IMR-90 (cell line): ENCODE measurements around the gene PRM2. TPM values are rescaled to one million over a fixed set of nuclear protein-coding genes. Genes with fewer than 3 reads are reported as not detected.

Source experiments
- ATAC-seq: fragments of 200-7000 bp; cut with Tn5 transposase; 2 replicates; pipeline ENCODE4 v1.9.1; 2020; ENCODE audit warnings: low read depth, mild to moderate bottlenecking, moderate library complexity
- BruUV-seq: library from RNA; stranded (reverse); fragments of 400-500 nt; replicated peaks from 2 replicates; lab custom pipeline; 2021; lab: Mats Ljungman, UMichigan
- CTCF ChIA-PET: fragments of 300-600 bp; formaldehyde crosslinking; extraction: SDS; loops from one replicate; lab custom pipeline; 2021; ENCODE audit warnings: antibody characterized with exemption; lab: Yijun Ruan, JAX
- POLR2A ChIA-PET: fragments of 300-600 bp; sonication (Branson Sonifier 250); formaldehyde crosslinking; loops from one replicate; lab custom pipeline; 2022; ENCODE audit warnings: antibody characterized with exemption; ENCODE audit not compliant: unreplicated experiment; lab: Charles Lee
- DNase-seq: peaks from one replicate; pipeline ENCODE4 v3.0.0; 2013
- H2AFZ ChIP-seq: replicated peaks from 2 replicates; pipeline ENCODE3; 2013; ENCODE audit warnings: low read length, mild to moderate bottlenecking; ENCODE audit not compliant: poor library complexity
- H2AK5ac ChIP-seq: 2 replicates; pipeline ENCODE4 v1.6.1; 2013; ENCODE audit warnings: low read depth, low read length, inconsistent platforms
- H2AK9ac ChIP-seq: replicated peaks from 2 replicates; pipeline ENCODE3; 2013; ENCODE audit warnings: mild to moderate bottlenecking, low read depth, low read length, moderate library complexity; ENCODE audit not compliant: poor library complexity
- H2BK120ac ChIP-seq: 2 replicates; pipeline ENCODE4 v1.6.1; 2013; ENCODE audit warnings: low read depth, low read length, inconsistent platforms
- H2BK15ac ChIP-seq: 3 replicates; pipeline ENCODE4 v1.6.1; 2013; ENCODE audit warnings: low read depth, low read length, inconsistent platforms
- H2BK20ac ChIP-seq: 2 replicates; pipeline ENCODE4 v1.6.1; 2013; ENCODE audit warnings: low read depth, mild to moderate bottlenecking, inconsistent platforms, low read length, moderate library complexity
- H2BK5ac ChIP-seq: 2 replicates; pipeline ENCODE4 v1.6.1; 2013; ENCODE audit warnings: mild to moderate bottlenecking, low read depth, low read length, inconsistent platforms; ENCODE audit not compliant: poor library complexity, severe bottlenecking
- H3K14ac ChIP-seq: replicated peaks from 2 replicates; pipeline ENCODE4 v1.6.1; 2013; ENCODE audit warnings: low read depth, low read length, inconsistent platforms
- H3K18ac ChIP-seq: 2 replicates; pipeline ENCODE4 v1.6.1; 2013; ENCODE audit warnings: low read depth, low read length, control low read depth
- H3K23ac ChIP-seq: 2 replicates; pipeline ENCODE4 v1.6.1; 2013; ENCODE audit warnings: low read depth, low read length, inconsistent platforms
- H3K27ac ChIP-seq: 2 replicates; pipeline ENCODE4 v1.5.1; 2013; ENCODE audit warnings: mild to moderate bottlenecking, control low read depth, low read length; ENCODE audit not compliant: insufficient read depth
- H3K27me3 ChIP-seq: 2 replicates; pipeline ENCODE4 v1.6.1; 2013; ENCODE audit warnings: low read length; ENCODE audit not compliant: control insufficient read depth, insufficient read depth
- H3K36me3 ChIP-seq: 2 replicates; pipeline ENCODE4 v1.6.1; 2013; ENCODE audit warnings: low read length, mixed read lengths; ENCODE audit not compliant: control insufficient read depth, insufficient read depth
- H3K4ac ChIP-seq: 2 replicates; pipeline ENCODE4 v1.6.1; 2013; ENCODE audit warnings: low read depth, low read length, inconsistent platforms
- H3K4me1 ChIP-seq: 2 replicates; pipeline ENCODE4 v1.6.1; 2013; ENCODE audit warnings: low read length, mixed read lengths; ENCODE audit not compliant: control insufficient read depth, insufficient read depth
- H3K4me2 ChIP-seq: 2 replicates; pipeline ENCODE4 v1.6.1; 2013; ENCODE audit warnings: low read depth, mild to moderate bottlenecking, control low read depth, low read length, moderate library complexity
- H3K4me3 ChIP-seq: 2 replicates; pipeline ENCODE4 v1.5.1; 2013; ENCODE audit warnings: low read depth, mild to moderate bottlenecking, control low read depth, low read length, moderate library complexity; ENCODE audit not compliant: insufficient read depth
- H3K56ac ChIP-seq: 2 replicates; pipeline ENCODE4 v1.6.1; 2013; ENCODE audit warnings: low read length, inconsistent platforms; ENCODE audit not compliant: insufficient read depth; ENCODE audit errors: extremely low read depth
- H3K79me1 ChIP-seq, 2 experiments: 2 replicates each; pipeline ENCODE4 v1.6.1; 2013; ENCODE audit warnings: low read length in 2 of 2, inconsistent platforms in 1 of 2, low read depth in 1 of 2
- H3K9ac ChIP-seq: 2 replicates; pipeline ENCODE4 v1.6.1; 2013; ENCODE audit warnings: low read depth, low read length, control low read depth
- H3K9me1 ChIP-seq: 2 replicates; pipeline ENCODE4 v1.6.1; 2013; ENCODE audit warnings: low read length, inconsistent platforms; ENCODE audit not compliant: insufficient read depth
- H3K9me3 ChIP-seq: 2 replicates; pipeline ENCODE4 v1.6.1; 2013; ENCODE audit warnings: low read length; ENCODE audit not compliant: control insufficient read depth, insufficient read depth
- H4K20me1 ChIP-seq: 2 replicates; pipeline ENCODE4 v1.6.1; 2013; ENCODE audit warnings: low read length, inconsistent platforms; ENCODE audit not compliant: insufficient read depth
- H4K5ac ChIP-seq: 2 replicates; pipeline ENCODE4 v1.6.1; 2013; ENCODE audit warnings: mild to moderate bottlenecking, low read depth, low read length, control low read depth
- H4K8ac ChIP-seq, 2 experiments: 2 replicates each; pipeline ENCODE4 v1.6.1; 2013; ENCODE audit warnings: low read depth in 2 of 2, low read length in 2 of 2, control low read depth in 1 of 2, inconsistent platforms in 1 of 2
- H4K91ac ChIP-seq: 2 replicates; pipeline ENCODE4 v1.6.1; 2013; ENCODE audit warnings: low read depth, low read length, inconsistent platforms; ENCODE audit not compliant: insufficient read depth
- BHLHE40 ChIP-seq: fragments of 150-350 bp; IDR thresholded peaks from 2 replicates; pipeline ENCODE4 v1.6.1; 2016; ENCODE audit warnings: mild to moderate bottlenecking, low read depth, low read length
- CHD1 ChIP-seq: IDR thresholded peaks from 2 replicates; pipeline ENCODE4 v1.6.1; 2012; ENCODE audit warnings: low read depth, low read length, improper control_type of control experiment
- FOS ChIP-seq: fragments of 150-350 bp; IDR thresholded peaks from 2 replicates; pipeline ENCODE4 v1.6.1; 2016; ENCODE audit warnings: low read depth, low read length
- MAZ ChIP-seq: IDR thresholded peaks from 2 replicates; pipeline ENCODE4 v1.6.1; 2012; ENCODE audit warnings: low read depth, mild to moderate bottlenecking, low read length, improper control_type of control experiment, moderate library complexity, borderline replicate concordance
- NFE2L2 ChIP-seq: fragments of 150-350 bp; IDR thresholded peaks from 2 replicates; pipeline ENCODE4 v1.6.1; 2016; ENCODE audit warnings: low read depth, mild to moderate bottlenecking, low read length
- RAD21 ChIP-seq: IDR thresholded peaks from 2 replicates; pipeline ENCODE4 v1.6.1; 2012; ENCODE audit warnings: low read length, improper control_type of control experiment
- RCOR1 ChIP-seq: IDR thresholded peaks from 2 replicates; pipeline ENCODE4 v1.6.1; 2012; ENCODE audit warnings: mild to moderate bottlenecking, low read length, improper control_type of control experiment; ENCODE audit not compliant: insufficient replicate concordance
- RFX5 ChIP-seq: IDR thresholded peaks from 2 replicates; pipeline ENCODE4 v1.8.0; 2012; ENCODE audit warnings: low read depth, mild to moderate bottlenecking, low read length, moderate library complexity
- SMC3 ChIP-seq: fragments of 150-350 bp; IDR thresholded peaks from 2 replicates; pipeline ENCODE4 v1.6.1; 2016; ENCODE audit warnings: low read depth, mild to moderate bottlenecking, antibody characterized with exemption, low read length, moderate library complexity
- WGBS, 2 experiments: methylation state at CpG; one replicate each; pipeline versions ENCODE4 v1.1.5 to v1.1.7; 2013; ENCODE audit warnings: missing lambda C conversion rate in 2 of 2; ENCODE audit not compliant: insufficient read length in 1 of 2; ENCODE audit errors: extremely low coverage in 2 of 2; 5-methylcytosine and 5-hydroxymethylcytosine counted together
- dilution Hi-C: fragments of 300-500 bp; cut with HindIII; formaldehyde crosslinking; loops from one replicate; pipeline ENCODE4 v1.14.3; 2018; ENCODE audit warnings: low sequenced_read_pairs; ENCODE audit not compliant: unreplicated experiment
- in situ Hi-C: fragments of 300-500 bp; cut with MboI; formaldehyde crosslinking; loops from 3 replicates; pipeline ENCODE4 v1.14.3; 2019; ENCODE audit warnings: low sequenced_read_pairs, inconsistent platforms, mixed read lengths
- intact Hi-C: fragments of 100-400 bp; cut with micrococcal nuclease; formaldehyde crosslinking; loops from 2 replicates; pipeline ENCODE4 v1.10.0; 2022
- polyA plus RNA-seq, 3 experiments: library from polyadenylated mRNA; depleted of rRNA; stranded (reverse); fragments of >200 nt; gene quantifications; 2 replicates each; pipeline ENCODE4 v1.2.3, GENCODE V29; 2012; ENCODE audit warnings: low replicate concordance in 1 of 3
- total RNA-seq: library from RNA; depleted of rRNA; stranded (reverse); fragments of >200 nt; gene quantifications from 2 replicates; pipeline ENCODE4 v1.2.3, GENCODE V29; 2012
- TF ChIP-seq, protein P1 (sequence below): fragments of 150-350 bp; IDR thresholded peaks from 2 replicates; pipeline ENCODE4 v1.6.1; 2016; ENCODE audit warnings: low read depth, mild to moderate bottlenecking, low read length, moderate library complexity, borderline replicate concordance
- TF ChIP-seq, protein P2 (sequence below): conservative IDR thresholded peaks from 2 replicates; pipeline ENCODE4 v1.5.1; 2012; ENCODE audit warnings: mild to moderate bottlenecking, low read depth, low read length, improper control_type of control experiment
- TF ChIP-seq, protein P3 (sequence below): fragments of 150-350 bp; IDR thresholded peaks from 2 replicates; pipeline ENCODE4 v1.6.1; 2017; ENCODE audit warnings: mild to moderate bottlenecking, antibody characterized with exemption, low read length, low read depth

The PRM2 gene
- total and polyA plus RNA-seq, 2 of the 4 experiments (the other 2 are of a cell fraction) = not detected

DNA sequence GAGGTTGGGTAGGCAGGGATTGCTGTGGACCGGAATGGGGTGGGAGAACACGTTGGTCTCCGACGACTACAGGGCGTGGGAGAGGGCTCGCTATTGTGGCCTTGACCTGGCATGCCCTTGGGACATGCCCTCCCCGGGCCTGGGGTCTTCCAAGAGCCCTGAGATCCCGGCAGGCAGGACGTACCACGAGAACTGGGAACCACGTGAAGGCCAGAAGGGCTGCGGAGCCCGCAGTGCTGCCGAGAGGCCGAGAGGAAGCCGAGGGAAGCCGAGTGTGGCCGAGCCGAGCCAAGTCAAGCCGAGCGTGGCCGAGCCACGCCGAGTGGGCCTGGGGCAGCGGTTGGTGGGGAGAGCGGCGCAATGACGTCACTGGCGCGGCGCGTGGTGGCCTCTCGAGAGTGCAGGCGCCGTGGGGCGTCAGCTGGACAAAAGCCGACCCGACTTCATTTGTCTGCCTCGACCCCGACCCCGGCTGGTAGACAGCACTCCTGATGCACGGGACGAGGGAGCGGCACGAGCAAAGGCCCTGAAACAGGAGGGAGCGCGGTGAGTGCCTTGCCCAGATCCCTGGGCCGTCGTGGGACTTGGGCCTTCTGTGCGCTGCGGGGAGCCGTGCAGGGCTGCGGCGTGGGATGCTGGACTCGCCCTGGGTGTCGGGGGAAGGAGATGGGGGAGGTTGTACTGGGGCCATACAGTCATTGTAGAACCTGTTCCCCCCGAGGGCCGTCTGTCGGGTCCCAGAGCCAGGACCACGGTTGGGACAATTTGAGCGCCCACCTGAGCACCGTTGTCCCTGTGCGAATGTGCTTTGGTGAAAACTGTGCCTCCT is 26.8 kb downstream of the PRM2 start (continued):
- no peak for TF ChIP-seq SMC3

DNA sequence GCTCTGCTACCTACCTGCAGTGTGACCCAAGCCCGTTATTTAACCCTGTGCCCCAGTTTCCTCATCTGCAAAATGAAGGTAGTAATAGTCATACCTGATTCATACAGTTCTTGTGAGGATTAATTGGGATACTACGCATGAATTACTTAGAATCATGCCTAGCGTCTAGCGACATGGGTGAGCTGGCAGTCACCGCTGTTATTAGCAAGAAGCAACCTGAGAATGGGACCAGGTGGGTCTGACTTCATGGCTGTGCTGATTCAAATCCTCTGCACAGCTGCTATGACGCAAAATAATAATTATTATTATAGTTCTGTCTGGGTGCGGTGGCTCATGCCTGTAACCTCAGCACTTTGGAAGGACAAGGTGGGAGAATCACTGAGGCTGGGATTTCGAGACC is 28.1 kb downstream of the PRM2 start:
- Histone ChIP-seq H3K56ac (no peak overlapping the region), H4K20me1 (peaks cover 29% of the 10 kb centered on the region; the same call in 1 of the 2 replicates), H2BK15ac (no peak overlapping the region), H3K9me1 (0 out of 2 replicates have a peak, but pooled peaks cover 4% of the 10 kb centered on the region), H2BK120ac (no peak overlapping the region), H3K4me2 (no peak overlapping the region), H3K9me3 (no peaks in the 10 kb centered on the region), H3K14ac (no peak overlapping the region), H3K27ac (no peak overlapping the region), H3K4me3 (no peak overlapping the region), H3K9ac (no peak overlapping the region), H3K4ac (no peak overlapping the region), H2BK20ac (no peak overlapping the region), H3K27me3 (peaks cover 3% of the 10 kb centered on the region; the same call in 1 of the 2 replicates), H3K18ac (no peak overlapping the region), H2BK5ac (no peak overlapping the region), H4K8ac (no peak overlapping the region), H3K4me1 (peaks cover 8% of the 10 kb centered on the region), H4K91ac (no peak overlapping the region), H2AK9ac (no peak overlapping the region), H3K79me1 (peaks cover 7 to 16% of the 10 kb centered on the region in 2 experiments; a peak in 3 of 4 replicates), H2AFZ (no peak overlapping the region), H2AK5ac (no peak overlapping the region), H3K36me3 (peaks cover 11% of the 10 kb centered on the region), H4K5ac (no peak overlapping the region), H3K23ac (no peak overlapping the region)
- ChIA-PET CTCF (interaction anchor here (0.6 to 1.1 kb wide), 2 partner anchors 225 to 284 kb away, joined by 3 to 4 read pairs; no protein-coding TSS in a partner anchor), POLR2A (interaction anchor here (0.5 kb wide), 1 partner anchor 158 kb away, joined by 4 read pairs; no protein-coding TSS in a partner anchor)
- intact Hi-C loops (no loop called here), in situ Hi-C loops (no loop called here), dilution Hi-C loops (no loop called here)
- no TSS peak for BruUV-seq
- peak; percentile 24 for DNase-seq
- no peak for ATAC-seq
- WGBS, 2 experiments = 100% methylated on average over 1 of the region's 8 CpGs; no CpG with 5 or more reads in 1 of the 2 experiments
- TF ChIP-seq, protein P1, sequence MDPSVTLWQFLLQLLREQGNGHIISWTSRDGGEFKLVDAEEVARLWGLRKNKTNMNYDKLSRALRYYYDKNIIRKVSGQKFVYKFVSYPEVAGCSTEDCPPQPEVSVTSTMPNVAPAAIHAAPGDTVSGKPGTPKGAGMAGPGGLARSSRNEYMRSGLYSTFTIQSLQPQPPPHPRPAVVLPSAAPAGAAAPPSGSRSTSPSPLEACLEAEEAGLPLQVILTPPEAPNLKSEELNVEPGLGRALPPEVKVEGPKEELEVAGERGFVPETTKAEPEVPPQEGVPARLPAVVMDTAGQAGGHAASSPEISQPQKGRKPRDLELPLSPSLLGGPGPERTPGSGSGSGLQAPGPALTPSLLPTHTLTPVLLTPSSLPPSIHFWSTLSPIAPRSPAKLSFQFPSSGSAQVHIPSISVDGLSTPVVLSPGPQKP = no peak
- no peak for TF ChIP-seq BHLHE40
- no peak for TF ChIP-seq NFE2L2
- TF ChIP-seq MAZ = no peak
- TF ChIP-seq, protein P2, sequence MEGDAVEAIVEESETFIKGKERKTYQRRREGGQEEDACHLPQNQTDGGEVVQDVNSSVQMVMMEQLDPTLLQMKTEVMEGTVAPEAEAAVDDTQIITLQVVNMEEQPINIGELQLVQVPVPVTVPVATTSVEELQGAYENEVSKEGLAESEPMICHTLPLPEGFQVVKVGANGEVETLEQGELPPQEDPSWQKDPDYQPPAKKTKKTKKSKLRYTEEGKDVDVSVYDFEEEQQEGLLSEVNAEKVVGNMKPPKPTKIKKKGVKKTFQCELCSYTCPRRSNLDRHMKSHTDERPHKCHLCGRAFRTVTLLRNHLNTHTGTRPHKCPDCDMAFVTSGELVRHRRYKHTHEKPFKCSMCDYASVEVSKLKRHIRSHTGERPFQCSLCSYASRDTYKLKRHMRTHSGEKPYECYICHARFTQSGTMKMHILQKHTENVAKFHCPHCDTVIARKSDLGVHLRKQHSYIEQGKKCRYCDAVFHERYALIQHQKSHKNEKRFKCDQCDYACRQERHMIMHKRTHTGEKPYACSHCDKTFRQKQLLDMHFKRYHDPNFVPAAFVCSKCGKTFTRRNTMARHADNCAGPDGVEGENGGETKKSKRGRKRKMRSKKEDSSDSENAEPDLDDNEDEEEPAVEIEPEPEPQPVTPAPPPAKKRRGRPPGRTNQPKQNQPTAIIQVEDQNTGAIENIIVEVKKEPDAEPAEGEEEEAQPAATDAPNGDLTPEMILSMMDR = no peak
- TF ChIP-seq, protein P3, sequence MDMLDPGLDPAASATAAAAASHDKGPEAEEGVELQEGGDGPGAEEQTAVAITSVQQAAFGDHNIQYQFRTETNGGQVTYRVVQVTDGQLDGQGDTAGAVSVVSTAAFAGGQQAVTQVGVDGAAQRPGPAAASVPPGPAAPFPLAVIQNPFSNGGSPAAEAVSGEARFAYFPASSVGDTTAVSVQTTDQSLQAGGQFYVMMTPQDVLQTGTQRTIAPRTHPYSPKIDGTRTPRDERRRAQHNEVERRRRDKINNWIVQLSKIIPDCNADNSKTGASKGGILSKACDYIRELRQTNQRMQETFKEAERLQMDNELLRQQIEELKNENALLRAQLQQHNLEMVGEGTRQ = no peak
- TF ChIP-seq FOS = no peak
- no peak for TF ChIP-seq RFX5
- no peak for TF ChIP-seq RCOR1
- TF ChIP-seq CHD1 = no peak
- no peak for TF ChIP-seq RAD21
